Naive thymus-derived CD4-positive, alpha-beta T cell (primary cell): ENCODE results near the gene GLDN. TPM values are rescaled to one million over a fixed set of nuclear protein-coding genes. Genes with fewer than 3 reads are reported as not detected.

Source experiments
- ATAC-seq: fragments of 150-1000 bp; cut with Tn5 transposase; 2 replicates; pipeline ENCODE4 v1.10.0; 2021; ENCODE audit warnings: mild to moderate bottlenecking, moderate library complexity
- CTCF ChIA-PET: fragments of 350-600 bp; sonication (Branson Sonifier 250); formaldehyde crosslinking; loops from one replicate; lab custom pipeline; 2021; ENCODE audit warnings: antibody characterized with exemption; lab: Charles Lee
- POLR2A ChIA-PET: fragments of 350-600 bp; sonication (Branson Sonifier 250); formaldehyde crosslinking; loops from one replicate; lab custom pipeline; 2021; ENCODE audit warnings: antibody characterized with exemption, inconsistent platforms; lab: Charles Lee
- DNase-seq, 9 donors: peaks; one replicate each; pipeline versions ENCODE4 v3.0.0 to v3.0.0-alpha.2; 2020 to 2022; ENCODE audit warnings: mixed read lengths in 1 of 9
- H3K27ac ChIP-seq: one replicate; pipeline ENCODE4 v1.7.0; 2013; ENCODE audit warnings: mild to moderate bottlenecking, low read depth, low read length, moderate library complexity
- H3K27me3 ChIP-seq, 2 donors: one replicate each; pipeline ENCODE4 v1.7.0; 2013; ENCODE audit warnings: low read length in 2 of 2, mild to moderate bottlenecking in 2 of 2, moderate library complexity in 2 of 2; ENCODE audit not compliant: control insufficient read depth in 2 of 2, insufficient read depth in 2 of 2
- H3K36me3 ChIP-seq, 3 experiments: 1 replicate in 2 of 3; 2 replicates in 1 of 3; pipeline ENCODE4 v1.7.0; 2013; ENCODE audit warnings: low read length in 3 of 3, mild to moderate bottlenecking in 3 of 3, moderate library complexity in 1 of 3; ENCODE audit not compliant: insufficient read depth in 3 of 3, control insufficient read depth in 2 of 3
- H3K4me1 ChIP-seq, 2 donors: one replicate each; pipeline ENCODE4 v1.7.0; 2013; ENCODE audit warnings: low read length in 2 of 2, mild to moderate bottlenecking in 2 of 2, moderate library complexity in 1 of 2; ENCODE audit not compliant: control insufficient read depth in 2 of 2, insufficient read depth in 2 of 2
- H3K4me3 ChIP-seq: 2 replicates; pipeline ENCODE4 v1.7.0; 2013; ENCODE audit warnings: mild to moderate bottlenecking, low read length
- H3K9me3 ChIP-seq, 3 experiments: 1 replicate in 2 of 3; 2 replicates in 1 of 3; pipeline ENCODE4 v1.7.0; 2013; ENCODE audit warnings: low read length in 3 of 3; ENCODE audit not compliant: control insufficient read depth in 2 of 3
- H3K27ac Mint-ChIP-seq, 9 donors: one replicate each; pipeline ENCODE4 v1.8.0; 2020 to 2022; ENCODE audit warnings: mixed read lengths in 9 of 9, mild to moderate bottlenecking in 8 of 9, moderate library complexity in 5 of 9, inconsistent platforms in 2 of 9
- H3K27me3 Mint-ChIP-seq, 5 donors: one replicate each; pipeline ENCODE4 v1.8.0; 2021 to 2022; ENCODE audit warnings: mixed read lengths in 5 of 5, mild to moderate bottlenecking in 1 of 5
- H3K36me3 Mint-ChIP-seq, 5 donors: one replicate each; pipeline ENCODE4 v1.8.0; 2020 to 2022; ENCODE audit warnings: mixed read lengths in 5 of 5, mild to moderate bottlenecking in 3 of 5, inconsistent platforms in 1 of 5
- H3K4me1 Mint-ChIP-seq, 7 donors: one replicate each; pipeline ENCODE4 v1.8.0; 2020 to 2022; ENCODE audit warnings: mixed read lengths in 7 of 7, mild to moderate bottlenecking in 3 of 7, inconsistent platforms in 1 of 7
- H3K4me3 Mint-ChIP-seq, 10 donors: one replicate each; pipeline ENCODE4 v1.8.0; 2020 to 2022; ENCODE audit warnings: mild to moderate bottlenecking in 10 of 10, mixed read lengths in 10 of 10, moderate library complexity in 6 of 10, inconsistent platforms in 2 of 10
- H3K9me3 Mint-ChIP-seq, 11 donors: one replicate each; pipeline ENCODE4 v1.8.0; 2020 to 2022; ENCODE audit warnings: mixed read lengths in 11 of 11, mild to moderate bottlenecking in 4 of 11, inconsistent platforms in 1 of 11, moderate library complexity in 1 of 11
- intact Hi-C, 2 donors: fragments of 100-400 bp; cut with micrococcal nuclease; formaldehyde crosslinking; loops; one replicate each; pipeline ENCODE4 v1.15.1; 2023
- polyA plus RNA-seq, 2 donors: library from polyadenylated mRNA; unstranded; fragments of 300-500 nt; fragmentation: Illumina TruSeq; gene quantifications; one replicate each; pipeline ENCODE4 v1.2.3, GENCODE V29; 2021
- total RNA-seq, 6 experiments: library from RNA in 5 of 6; stranded (reverse) in 5 of 6; gene quantifications; 1 replicate in 5 of 6; 2 replicates in 1 of 6; pipeline ENCODE4 v1.2.3 and lab custom pipeline; 2021 to 2026

The GLDN gene
- total and polyA plus RNA-seq, 7 experiments from 2014 or later, result not detected

DNA sequence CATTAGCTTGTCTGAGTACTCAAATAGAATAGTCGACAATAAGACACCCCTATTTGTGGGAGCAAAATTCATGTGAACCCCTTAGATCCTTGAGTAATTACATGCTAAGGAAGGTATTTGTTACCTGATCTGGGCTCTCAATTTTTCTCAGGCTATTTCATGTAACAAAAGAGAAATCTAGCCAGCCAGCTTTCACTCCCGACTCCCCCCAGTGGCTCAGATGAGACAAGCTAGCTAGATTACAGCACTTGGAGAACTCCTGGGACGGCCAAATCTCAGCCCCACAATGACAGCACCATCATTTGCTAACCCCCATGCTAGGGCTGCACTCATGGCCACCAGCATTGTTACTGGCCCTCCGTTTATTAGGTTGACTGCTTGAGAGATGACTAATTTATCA, 41.3 kb downstream of the GLDN start:
- Histone ChIP-seq H3K4me1 (no peaks in the 10 kb centered on the region), H3K4me3 (no peak overlapping the region), H3K9me3 (no peaks in the 10 kb centered on the region), H3K36me3 (no peaks in the 10 kb centered on the region), H3K27ac (no peak overlapping the region), H3K27me3 (no peaks in the 10 kb centered on the region)
- Mint-ChIP-seq H3K4me3 (no peak overlapping the region), H3K27me3 (peaks cover 0 to 29% (median 16%) of the 10 kb centered on the region in 5 donors), H3K36me3 (no peaks in the 10 kb centered on the region), H3K9me3 (no peaks in the 10 kb centered on the region), H3K27ac (no peak overlapping the region), H3K4me1 (peaks cover 0 to 5% (median 0%) of the 10 kb centered on the region in 7 donors)
- intact Hi-C loops, result loop anchor here in 1 of 2 donors (5.0 kb wide), 1 partner anchor 220 kb away; no protein-coding TSS in a partner anchor
- no peak for DNase-seq
- CTCF ChIA-PET, result no interaction called here
- ATAC-seq, result no peak
- POLR2A ChIA-PET, result no interaction called here

- CTCF ChIA-PET, result no interaction called here
- peaks cover 0 to 3% (median 0%) of the 10 kb centered on the region in 7 donors for H3K4me1 Mint-ChIP-seq
- DNase-seq, result no peak
- ATAC-seq, result no peak
- intact Hi-C loops, result no loop called here
- H3K4me3 Mint-ChIP-seq, result no peak overlapping the region
- Histone ChIP-seq H3K4me3 (no peak overlapping the region), H3K9me3 (no peaks in the 10 kb centered on the region), H3K4me1 (no peaks in the 10 kb centered on the region), H3K27ac (no peak overlapping the region), H3K27me3 (no peaks in the 10 kb centered on the region), H3K36me3 (no peaks in the 10 kb centered on the region)
- POLR2A ChIA-PET, result no interaction called here
- no peaks in the 10 kb centered on the region for H3K36me3 Mint-ChIP-seq
- H3K9me3 Mint-ChIP-seq, result no peaks in the 10 kb centered on the region
- peaks cover 0 to 29% (median 16%) of the 10 kb centered on the region in 5 donors for H3K27me3 Mint-ChIP-seq
- no peak overlapping the region for H3K27ac Mint-ChIP-seq
Observed at GRCh38 chr15:51386029-51386428, 44.6 kb downstream of the GLDN start.

- ChIA-PET CTCF (no interaction called here), POLR2A (no interaction called here)
- no peak overlapping the region for H3K27ac Mint-ChIP-seq
- peaks cover 0 to 29% (median 16%) of the 10 kb centered on the region in 5 donors for H3K27me3 Mint-ChIP-seq
- Histone ChIP-seq H3K4me1 (no peaks in the 10 kb centered on the region), H3K27ac (no peak overlapping the region), H3K4me3 (no peak overlapping the region), H3K27me3 (no peaks in the 10 kb centered on the region), H3K9me3 (no peaks in the 10 kb centered on the region), H3K36me3 (no peaks in the 10 kb centered on the region)
- intact Hi-C loops, result no loop called here
- H3K4me3 Mint-ChIP-seq, result no peak overlapping the region
- H3K36me3 Mint-ChIP-seq, result no peaks in the 10 kb centered on the region
- H3K9me3 Mint-ChIP-seq, result no peaks in the 10 kb centered on the region
- ATAC-seq, result no peak
- no peak for DNase-seq
- peaks cover 0 to under 1% (median 0%) of the 10 kb centered on the region in 7 donors for H3K4me1 Mint-ChIP-seq
Observed at GRCh38 chr15:51386486-51386885, 45.0 kb downstream of the GLDN start.

- Mint-ChIP-seq H3K4me1 (no peaks in the 10 kb centered on the region), H3K27ac (peak overlapping the region in 1 of 9 donors; percentile 1), H3K9me3 (no peaks in the 10 kb centered on the region), H3K4me3 (no peak overlapping the region), H3K36me3 (no peaks in the 10 kb centered on the region), H3K27me3 (peaks cover 0 to 25% (median 10%) of the 10 kb centered on the region in 5 donors)
- Histone ChIP-seq H3K27ac (no peak overlapping the region), H3K27me3 (no peaks in the 10 kb centered on the region), H3K36me3 (no peaks in the 10 kb centered on the region), H3K4me3 (no peak overlapping the region), H3K9me3 (no peaks in the 10 kb centered on the region), H3K4me1 (no peaks in the 10 kb centered on the region)
- ChIA-PET CTCF (no interaction called here), POLR2A (no interaction called here)
- DNase-seq (no peak), ATAC-seq (no peak)
- intact Hi-C loops, result no loop called here
Observed at GRCh38 chr15:51386960-51387698, 45.7 kb downstream of the GLDN start.

GRCh38 chr15:51387699-51388041, 46.2 kb downstream of the GLDN start:
- Mint-ChIP-seq H3K36me3 (no peaks in the 10 kb centered on the region), H3K4me1 (no peaks in the 10 kb centered on the region), H3K27me3 (peaks cover 0 to 23% (median 9%) of the 10 kb centered on the region in 5 donors), H3K9me3 (no peaks in the 10 kb centered on the region), H3K27ac (no peak overlapping the region), H3K4me3 (no peak overlapping the region)
- ATAC-seq (no peak), DNase-seq (no peak)
- intact Hi-C loops, result no loop called here
- H3K27ac ChIP-seq, result no peak overlapping the region
- no peaks in the 10 kb centered on the region for H3K36me3 ChIP-seq
- no peaks in the 10 kb centered on the region for H3K27me3 ChIP-seq
- no peaks in the 10 kb centered on the region for H3K4me1 ChIP-seq
- H3K4me3 ChIP-seq, result no peak overlapping the region
- ChIA-PET CTCF (no interaction called here), POLR2A (no interaction called here)
- no peaks in the 10 kb centered on the region for H3K9me3 ChIP-seq

DNA sequence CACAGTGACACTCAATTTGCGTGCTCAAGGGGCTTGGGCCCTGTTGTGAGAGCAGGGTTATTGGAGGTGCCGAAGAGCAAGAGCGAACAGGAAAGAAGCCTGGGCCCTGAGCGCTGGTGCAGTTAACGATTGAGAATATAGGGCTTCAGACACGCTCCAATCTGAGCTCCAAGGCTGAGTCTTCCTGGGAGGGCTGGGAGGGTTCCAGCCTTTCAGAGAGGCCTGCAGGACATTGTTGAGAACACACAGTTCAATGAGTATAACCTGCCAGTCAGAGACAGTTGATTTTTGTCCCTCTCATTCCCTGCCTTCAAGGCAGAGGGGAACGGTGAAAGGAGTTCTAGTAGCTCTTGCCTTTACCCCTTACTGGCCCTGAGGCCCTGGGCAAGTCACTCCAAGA, 47.3 kb downstream of the GLDN start:
- no peak overlapping the region for H3K4me3 ChIP-seq
- Mint-ChIP-seq H3K27ac (no peak overlapping the region), H3K27me3 (peaks cover 0 to 15% (median 4%) of the 10 kb centered on the region in 5 donors), H3K9me3 (no peaks in the 10 kb centered on the region), H3K4me1 (no peaks in the 10 kb centered on the region), H3K4me3 (no peak overlapping the region), H3K36me3 (no peaks in the 10 kb centered on the region)
- no peaks in the 10 kb centered on the region for H3K4me1 ChIP-seq
- POLR2A ChIA-PET, result no interaction called here
- H3K36me3 ChIP-seq, result no peaks in the 10 kb centered on the region
- no peaks in the 10 kb centered on the region for H3K27me3 ChIP-seq
- CTCF ChIA-PET, result no interaction called here
- intact Hi-C loops, result no loop called here
- ATAC-seq (no peak), DNase-seq (no peak)
- H3K27ac ChIP-seq, result no peak overlapping the region
- no peaks in the 10 kb centered on the region for H3K9me3 ChIP-seq
